Upper lobe of left lung (tissue), 4 donors: ENCODE results near the gene RGS14.

Experiments used
- POLR2A ChIP-seq, 4 donors: fragments of 450-650 bp; IDR thresholded peaks; one replicate each; pipeline ENCODE4 v1.5.1; 2016 to 2017; ENCODE audit warnings: antibody characterized with exemption in 4 of 4, mild to moderate bottlenecking in 2 of 4
- TF ChIP-seq, protein P1 (sequence below), 6 experiments: fragments of 450-650 bp in 4 of 6; fragments of 200-600 bp in 2 of 6; sonication (generic) in 2 of 6; IDR thresholded peaks; one replicate each; pipeline ENCODE4 v1.5.1; 2016 to 2019; ENCODE audit warnings: antibody characterized with exemption in 6 of 6

DNA sequence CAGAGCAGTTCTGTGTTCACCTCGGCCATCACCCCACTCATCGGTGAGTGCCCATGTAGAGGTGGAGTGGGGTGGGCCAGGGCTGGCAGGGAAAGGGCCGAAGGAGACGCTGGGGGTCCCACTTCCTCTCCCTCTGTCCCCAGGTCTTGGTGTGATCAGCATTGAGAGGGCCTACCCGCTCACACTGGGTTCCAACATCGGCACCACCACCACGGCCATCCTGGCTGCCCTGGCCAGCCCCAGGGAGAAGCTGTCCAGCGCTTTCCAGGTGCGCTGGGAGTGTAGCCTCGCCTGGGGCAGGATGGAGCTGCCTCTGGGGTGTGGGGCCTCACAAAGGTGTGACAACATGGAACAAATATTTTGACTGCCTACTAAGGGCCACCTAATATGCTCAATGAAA lies 39.1 kb downstream of the RGS14 start:
- TF ChIP-seq, protein P1, sequence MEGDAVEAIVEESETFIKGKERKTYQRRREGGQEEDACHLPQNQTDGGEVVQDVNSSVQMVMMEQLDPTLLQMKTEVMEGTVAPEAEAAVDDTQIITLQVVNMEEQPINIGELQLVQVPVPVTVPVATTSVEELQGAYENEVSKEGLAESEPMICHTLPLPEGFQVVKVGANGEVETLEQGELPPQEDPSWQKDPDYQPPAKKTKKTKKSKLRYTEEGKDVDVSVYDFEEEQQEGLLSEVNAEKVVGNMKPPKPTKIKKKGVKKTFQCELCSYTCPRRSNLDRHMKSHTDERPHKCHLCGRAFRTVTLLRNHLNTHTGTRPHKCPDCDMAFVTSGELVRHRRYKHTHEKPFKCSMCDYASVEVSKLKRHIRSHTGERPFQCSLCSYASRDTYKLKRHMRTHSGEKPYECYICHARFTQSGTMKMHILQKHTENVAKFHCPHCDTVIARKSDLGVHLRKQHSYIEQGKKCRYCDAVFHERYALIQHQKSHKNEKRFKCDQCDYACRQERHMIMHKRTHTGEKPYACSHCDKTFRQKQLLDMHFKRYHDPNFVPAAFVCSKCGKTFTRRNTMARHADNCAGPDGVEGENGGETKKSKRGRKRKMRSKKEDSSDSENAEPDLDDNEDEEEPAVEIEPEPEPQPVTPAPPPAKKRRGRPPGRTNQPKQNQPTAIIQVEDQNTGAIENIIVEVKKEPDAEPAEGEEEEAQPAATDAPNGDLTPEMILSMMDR (IDR thresholded peaks at IDR 0.05) = no peak
- TF ChIP-seq POLR2A (IDR thresholded peaks at IDR 0.05) = no peak
